Caco-2 (cell line): Measurements from ENCODE around the gene UFSP2. TPM values are rescaled to one million over a fixed set of nuclear protein-coding genes. Genes with fewer than 3 reads are reported as not detected.
A peak's percentile ranks its signal among the peaks of the same experiment; 100 is the strongest.

Experiments
- BruUV-seq: library from RNA; stranded (reverse); fragments of 400-500 nt; replicated peaks from 2 replicates; lab custom pipeline; 2021; lab: Mats Ljungman, UMichigan
- CTCF ChIA-PET: fragments of 300-600 bp; sonication (Branson Sonifier 250); formaldehyde crosslinking; loops from one replicate; lab custom pipeline; 2022; ENCODE audit warnings: antibody characterized with exemption; lab: Charles Lee
- POLR2A ChIA-PET: fragments of 300-600 bp; sonication (Branson Sonifier 250); formaldehyde crosslinking; loops from one replicate; lab custom pipeline; 2022; ENCODE audit warnings: antibody characterized with exemption; lab: Charles Lee
- DNase-seq, 2 experiments: peaks; one replicate each; pipeline versions ENCODE4 v3.0.0 to v3.0.0-alpha.2; 2020 to 2022
- H3K27me3 ChIP-seq: replicated peaks from 2 replicates; pipeline ENCODE4 v1.6.0; 2011; ENCODE audit warnings: low read length; ENCODE audit not compliant: control insufficient read depth, insufficient read depth
- H3K36me3 ChIP-seq: 2 replicates; pipeline ENCODE4 v1.5.1; 2011; ENCODE audit warnings: low read length; ENCODE audit not compliant: control insufficient read depth, insufficient read depth
- H3K4me1 ChIP-seq: fragments of 250-450 bp; sonication (Bioruptor Pico); 2 replicates; pipeline ENCODE4 v1.5.1; 2020; ENCODE audit warnings: mild to moderate bottlenecking
- H3K4me3 ChIP-seq: 2 replicates; pipeline ENCODE4 v1.5.1; 2011; ENCODE audit warnings: low read depth, mild to moderate bottlenecking, control low read depth, low read length
- H3K9me3 ChIP-seq: fragments of 250-450 bp; sonication (Bioruptor Pico); 2 replicates; pipeline ENCODE4 v1.5.1; 2020; ENCODE audit warnings: mild to moderate bottlenecking, moderate library complexity
- H3K27ac Mint-ChIP-seq: one replicate; pipeline ENCODE4 v1.8.0; 2022; ENCODE audit warnings: mixed read lengths; ENCODE audit not compliant: unreplicated experiment
- H3K27me3 Mint-ChIP-seq: one replicate; pipeline ENCODE4 v1.8.0; 2022; ENCODE audit warnings: mixed read lengths; ENCODE audit not compliant: insufficient read depth, unreplicated experiment
- H3K36me3 Mint-ChIP-seq: one replicate; pipeline ENCODE4 v1.8.0; 2022; ENCODE audit warnings: mild to moderate bottlenecking, mixed read lengths; ENCODE audit not compliant: insufficient read depth, unreplicated experiment
- H3K4me1 Mint-ChIP-seq: one replicate; pipeline ENCODE4 v1.8.0; 2022; ENCODE audit warnings: low read depth, mixed read lengths; ENCODE audit not compliant: unreplicated experiment
- H3K4me3 Mint-ChIP-seq: one replicate; pipeline ENCODE4 v1.8.0; 2022; ENCODE audit warnings: mild to moderate bottlenecking, moderate library complexity, mixed read lengths; ENCODE audit not compliant: unreplicated experiment
- H3K9me3 Mint-ChIP-seq: one replicate; pipeline ENCODE4 v1.8.0; 2022; ENCODE audit warnings: mixed read lengths; ENCODE audit not compliant: unreplicated experiment
- CTCF ChIP-seq, 2 experiments: fragments of 200-600 bp in 1 of 2; IDR thresholded peaks; 1 replicate in 1 of 2; 2 replicates in 1 of 2; pipeline versions ENCODE4 v1.5.1 to v1.8.0; 2011 to 2022; ENCODE audit warnings: antibody characterized with exemption in 1 of 2, control low read depth in 1 of 2, inconsistent platforms in 1 of 2, low read depth in 1 of 2, low read length in 1 of 2, mild to moderate bottlenecking in 1 of 2, moderate library complexity in 1 of 2; ENCODE audit not compliant: insufficient read depth in 1 of 2, severe bottlenecking in 1 of 2, unreplicated experiment in 1 of 2
- intact Hi-C: fragments of 100-400 bp; cut with micrococcal nuclease; formaldehyde crosslinking; loops from one replicate; pipeline ENCODE4 v1.10.0; 2022; ENCODE audit not compliant: unreplicated experiment
- total RNA-seq: library from RNA; stranded (reverse); gene quantifications from 2 replicates; pipeline ENCODE4 v1.2.3, GENCODE V29; 2022

Gene UFSP2
- total RNA-seq, 1 experiment from 2014 or later: 17.4 TPM

- Histone ChIP-seq H3K27me3 (no peaks in the 10 kb centered on the region), H3K4me3 (peak overlapping the region; percentile 54), H3K36me3 (no peaks in the 10 kb centered on the region), H3K4me1 (no peaks in the 10 kb centered on the region), H3K9me3 (no peaks in the 10 kb centered on the region)
- TSS peak; percentile 36 for BruUV-seq
- H3K4me1 Mint-ChIP-seq: peaks cover 13% of the 10 kb centered on the region
- no peaks in the 10 kb centered on the region for H3K27me3 Mint-ChIP-seq
- intact Hi-C loops: loop anchor here (1.0 to 5.0 kb wide), 2 partner anchors 29 to 172 kb away; partner anchors contain the start of gene ANKRD37
- H3K4me3 Mint-ChIP-seq: peak overlapping the region; percentile 78
- POLR2A ChIA-PET: interaction anchor here (1.6 kb wide), 1 partner anchor 29 kb away, joined by 7 read pairs; the partner anchor contains the start of genes ANKRD37 and LRP2BP
- H3K27ac Mint-ChIP-seq: peak overlapping the region; percentile 76
- H3K36me3 Mint-ChIP-seq: peaks cover 10% of the 10 kb centered on the region
- DNase-seq: no peak
- CTCF ChIA-PET: interaction anchor here (0.6 to 1.5 kb wide), 5 partner anchors 110 to 776 kb away, joined by 3 to 6 read pairs (median 5); partner anchors contain the start of genes CASP3, PDLIM3 and PRIMPOL
- no peaks in the 10 kb centered on the region for H3K9me3 Mint-ChIP-seq
- TF ChIP-seq CTCF (IDR thresholded peaks at IDR 0.05; ENCODE audit: insufficient read depth in 1 of 2, low read depth in 1 of 2, low read length in 1 of 2, severe bottlenecking in 1 of 2, unreplicated experiment in 1 of 2): no peak
Observed at GRCh38 chr4:185424905-185425646, 688 bp downstream of the UFSP2 start.

- no peak for DNase-seq
- no peaks in the 10 kb centered on the region for H3K27me3 ChIP-seq
- TF ChIP-seq CTCF (IDR thresholded peaks at IDR 0.05; ENCODE audit: insufficient read depth in 1 of 2, low read depth in 1 of 2, low read length in 1 of 2, severe bottlenecking in 1 of 2, unreplicated experiment in 1 of 2): no peak
- no peaks in the 10 kb centered on the region for H3K9me3 ChIP-seq
- no peak overlapping the region for H3K4me3 ChIP-seq
- ChIA-PET POLR2A (no interaction called here), CTCF (no interaction called here)
- no peak overlapping the region for H3K4me3 Mint-ChIP-seq
- no peak overlapping the region for H3K27ac Mint-ChIP-seq
- no TSS peak for BruUV-seq
- no peaks in the 10 kb centered on the region for H3K4me1 ChIP-seq
- peaks cover 9% of the 10 kb centered on the region for H3K36me3 Mint-ChIP-seq
- no peaks in the 10 kb centered on the region for H3K9me3 Mint-ChIP-seq
- H3K36me3 ChIP-seq: no peaks in the 10 kb centered on the region
- no peaks in the 10 kb centered on the region for H3K27me3 Mint-ChIP-seq
- H3K4me1 Mint-ChIP-seq: peaks cover 13% of the 10 kb centered on the region
- intact Hi-C loops: no loop called here
Observed at GRCh38 chr4:185421366-185422124, 4.2 kb downstream of the UFSP2 start.

GRCh38 chr4:185416955-185417354 is 8.8 kb downstream of the UFSP2 start:
- no peak overlapping the region for H3K4me3 Mint-ChIP-seq
- no peaks in the 10 kb centered on the region for H3K4me1 Mint-ChIP-seq
- Histone ChIP-seq H3K9me3 (no peaks in the 10 kb centered on the region), H3K36me3 (no peaks in the 10 kb centered on the region), H3K27me3 (no peaks in the 10 kb centered on the region), H3K4me1 (no peaks in the 10 kb centered on the region), H3K4me3 (no peak overlapping the region)
- no peaks in the 10 kb centered on the region for H3K36me3 Mint-ChIP-seq
- ChIA-PET POLR2A (no interaction called here), CTCF (no interaction called here)
- no peak for DNase-seq
- intact Hi-C loops: no loop called here
- no TSS peak for BruUV-seq
- H3K27me3 Mint-ChIP-seq: no peaks in the 10 kb centered on the region
- H3K9me3 Mint-ChIP-seq: no peaks in the 10 kb centered on the region
- no peak overlapping the region for H3K27ac Mint-ChIP-seq
- TF ChIP-seq CTCF (IDR thresholded peaks at IDR 0.05; ENCODE audit: insufficient read depth in 1 of 2, low read depth in 1 of 2, low read length in 1 of 2, severe bottlenecking in 1 of 2, unreplicated experiment in 1 of 2): no peak
